ENCODE results near the gene UGT1A3. TPM values are rescaled to one million over a fixed set of nuclear protein-coding genes. Genes with fewer than 3 reads are reported as not detected.

Gene UGT1A3
- polyA plus RNA-seq, 1 donor (not counting 4 experiments of a cell fraction or from before 2014, with no cell fraction given): 3.2 TPM

DNA sequence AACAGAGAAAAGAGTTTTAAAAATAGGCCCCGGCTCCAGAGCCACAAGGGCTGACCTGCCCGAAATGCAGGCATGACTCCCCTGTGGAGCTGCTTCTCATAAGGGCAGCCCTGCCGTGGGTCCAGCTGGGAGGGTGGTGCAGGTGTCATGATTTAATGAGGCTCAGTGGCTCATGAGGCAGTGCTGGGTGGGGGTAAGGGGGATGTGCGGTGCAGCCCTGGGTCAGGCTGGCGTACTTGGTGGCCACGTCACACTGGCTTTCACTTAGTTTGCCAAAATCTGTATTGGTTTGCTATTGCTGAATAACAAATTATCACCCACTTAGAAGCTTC, 91.9 kb downstream of the UGT1A3 start:
- DNase-seq (ENCODE audit: low read depth, low spot score) (no peak), FAIRE-seq (no peak)
- no peaks in the 10 kb centered on the region for H3K9me1 ChIP-seq (ENCODE audit: control insufficient read depth, extremely low read depth, insufficient read depth, low read length)
- no peaks in the 10 kb centered on the region for H4K20me1 ChIP-seq (ENCODE audit: control insufficient read depth, extremely low read depth, insufficient read depth, low read length)
- H3K9me3 ChIP-seq (ENCODE audit: control insufficient read depth, low read depth, low read length): no peaks in the 10 kb centered on the region
- no peaks in the 10 kb centered on the region for H3K36me3 ChIP-seq (ENCODE audit: control insufficient read depth in 2 of 2, extremely low read depth in 1 of 2, insufficient read depth in 2 of 2, low read length in 2 of 2)
- no peak overlapping the region for H3K9ac ChIP-seq (ENCODE audit: control insufficient read depth, extremely low read depth, insufficient read depth, low read length)
- no peak overlapping the region for H3K4me2 ChIP-seq (ENCODE audit: control insufficient read depth, extremely low read depth, insufficient read depth, low read depth, low read length)
- no peaks in the 10 kb centered on the region for H3K4me1 ChIP-seq (ENCODE audit: control insufficient read depth, extremely low read depth, insufficient read depth, low read length)
- H3K27ac ChIP-seq (ENCODE audit: control insufficient read depth, insufficient read depth, low read length): no peak overlapping the region
- peaks cover 5% of the 10 kb centered on the region for H3K27me3 ChIP-seq (ENCODE audit: control insufficient read depth, extremely low read depth, insufficient read depth, low read length)
- no peaks in the 10 kb centered on the region for H3K79me2 ChIP-seq (ENCODE audit: control insufficient read depth, insufficient read depth, low read length)
- no peak overlapping the region for H3K4me3 ChIP-seq (ENCODE audit: control insufficient read depth in 2 of 3, extremely low read depth in 1 of 3, insufficient read depth in 2 of 3, low read depth in 1 of 3, low read length in 3 of 3)
- no peak for TF ChIP-seq CTCF (optimal IDR thresholded peaks at IDR 0.05 in 1 of 3, IDR thresholded peaks at IDR 0.05 in 1 of 3, conservative IDR thresholded peaks at IDR 0.05 in 1 of 3; ENCODE audit: extremely low read depth in 1 of 3, insufficient read depth in 2 of 3, low read length in 3 of 3)
- no peak for TF ChIP-seq EZH2 (IDR thresholded peaks at IDR 0.05; ENCODE audit: low read length)
- dilution Hi-C loops (cut with MboI; ENCODE audit: extremely low pct_ligation_motif_present, low sequenced_read_pairs): no loop called here
- H2AFZ ChIP-seq (ENCODE audit: control insufficient read depth, low read length): no peak overlapping the region

DNA sequence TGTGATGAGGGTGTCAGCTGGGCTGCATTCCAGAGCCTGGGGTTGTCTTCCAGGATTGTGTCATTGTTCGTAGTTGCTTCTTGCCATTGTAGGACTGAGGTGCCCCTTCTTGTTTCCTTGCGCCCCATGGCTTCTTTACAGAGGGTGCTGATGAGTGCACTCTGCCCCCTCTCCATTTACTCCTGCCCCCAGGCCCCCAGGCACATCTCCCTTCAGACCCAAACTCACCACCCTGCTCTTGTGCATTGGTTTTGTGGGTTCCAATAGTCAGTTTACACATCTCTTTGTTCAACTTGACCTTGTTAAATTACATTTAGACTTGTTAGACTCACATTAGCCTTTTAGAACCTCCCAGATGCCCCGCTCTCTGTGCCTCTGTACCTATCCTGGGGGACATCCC, 92.4 kb downstream of the UGT1A3 start:
- Histone ChIP-seq H3K4me3 (ENCODE audit: control insufficient read depth in 2 of 3, extremely low read depth in 1 of 3, insufficient read depth in 2 of 3, low read depth in 1 of 3, low read length in 3 of 3) (no peak overlapping the region), H3K27me3 (ENCODE audit: control insufficient read depth, extremely low read depth, insufficient read depth, low read length) (peaks cover 5% of the 10 kb centered on the region), H3K4me2 (ENCODE audit: control insufficient read depth, extremely low read depth, insufficient read depth, low read depth, low read length) (no peak overlapping the region), H3K27ac (ENCODE audit: control insufficient read depth, insufficient read depth, low read length) (no peak overlapping the region), H3K9me3 (ENCODE audit: control insufficient read depth, low read depth, low read length) (no peaks in the 10 kb centered on the region), H3K36me3 (ENCODE audit: control insufficient read depth in 2 of 2, extremely low read depth in 1 of 2, insufficient read depth in 2 of 2, low read length in 2 of 2) (no peaks in the 10 kb centered on the region), H3K79me2 (ENCODE audit: control insufficient read depth, insufficient read depth, low read length) (no peaks in the 10 kb centered on the region), H3K4me1 (ENCODE audit: control insufficient read depth, extremely low read depth, insufficient read depth, low read length) (no peaks in the 10 kb centered on the region), H2AFZ (ENCODE audit: control insufficient read depth, low read length) (no peak overlapping the region), H3K9me1 (ENCODE audit: control insufficient read depth, extremely low read depth, insufficient read depth, low read length) (no peaks in the 10 kb centered on the region), H3K9ac (ENCODE audit: control insufficient read depth, extremely low read depth, insufficient read depth, low read length) (no peak overlapping the region), H4K20me1 (ENCODE audit: control insufficient read depth, extremely low read depth, insufficient read depth, low read length) (no peaks in the 10 kb centered on the region)
- TF ChIP-seq EZH2 (IDR thresholded peaks at IDR 0.05; ENCODE audit: low read length) (no peak), CTCF (optimal IDR thresholded peaks at IDR 0.05 in 1 of 3, IDR thresholded peaks at IDR 0.05 in 1 of 3, conservative IDR thresholded peaks at IDR 0.05 in 1 of 3; ENCODE audit: extremely low read depth in 1 of 3, insufficient read depth in 2 of 3, low read length in 3 of 3) (no peak)
- dilution Hi-C loops (cut with MboI; ENCODE audit: extremely low pct_ligation_motif_present, low sequenced_read_pairs): no loop called here
- DNase-seq (ENCODE audit: low read depth, low spot score) (no peak), FAIRE-seq (no peak)
